ENCODE results near the gene SKI. TPM values are rescaled to one million over a fixed set of nuclear protein-coding genes. Genes with fewer than 3 reads are reported as not detected.

The SKI gene
- total RNA-seq, 2 donors from 2014 or later: 46.2 to 114 TPM

DNA sequence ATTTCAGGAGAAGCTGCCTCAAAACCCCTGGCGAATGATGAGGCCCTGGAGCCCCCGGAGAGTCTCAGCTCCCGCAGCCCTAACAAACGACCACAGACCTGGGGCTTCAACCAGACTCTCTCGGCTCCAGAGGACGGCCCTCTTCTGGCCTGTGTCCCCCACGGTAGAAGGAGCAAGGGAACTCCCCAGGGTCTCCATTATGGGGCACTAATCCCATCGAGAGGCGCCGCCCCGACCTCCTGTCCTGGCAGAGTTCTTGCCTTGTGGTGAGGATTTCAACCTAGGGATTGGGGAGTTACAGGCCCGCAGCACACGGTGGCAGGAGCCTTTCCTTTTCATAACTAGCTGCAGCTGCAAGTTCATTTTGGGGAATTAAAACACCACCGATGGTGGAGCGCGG lies 39.8 kb upstream of the SKI start:
- H3K4me1 ChIP-seq (replicated peaks): peaks cover 14% of the 10 kb centered on the region

DNA sequence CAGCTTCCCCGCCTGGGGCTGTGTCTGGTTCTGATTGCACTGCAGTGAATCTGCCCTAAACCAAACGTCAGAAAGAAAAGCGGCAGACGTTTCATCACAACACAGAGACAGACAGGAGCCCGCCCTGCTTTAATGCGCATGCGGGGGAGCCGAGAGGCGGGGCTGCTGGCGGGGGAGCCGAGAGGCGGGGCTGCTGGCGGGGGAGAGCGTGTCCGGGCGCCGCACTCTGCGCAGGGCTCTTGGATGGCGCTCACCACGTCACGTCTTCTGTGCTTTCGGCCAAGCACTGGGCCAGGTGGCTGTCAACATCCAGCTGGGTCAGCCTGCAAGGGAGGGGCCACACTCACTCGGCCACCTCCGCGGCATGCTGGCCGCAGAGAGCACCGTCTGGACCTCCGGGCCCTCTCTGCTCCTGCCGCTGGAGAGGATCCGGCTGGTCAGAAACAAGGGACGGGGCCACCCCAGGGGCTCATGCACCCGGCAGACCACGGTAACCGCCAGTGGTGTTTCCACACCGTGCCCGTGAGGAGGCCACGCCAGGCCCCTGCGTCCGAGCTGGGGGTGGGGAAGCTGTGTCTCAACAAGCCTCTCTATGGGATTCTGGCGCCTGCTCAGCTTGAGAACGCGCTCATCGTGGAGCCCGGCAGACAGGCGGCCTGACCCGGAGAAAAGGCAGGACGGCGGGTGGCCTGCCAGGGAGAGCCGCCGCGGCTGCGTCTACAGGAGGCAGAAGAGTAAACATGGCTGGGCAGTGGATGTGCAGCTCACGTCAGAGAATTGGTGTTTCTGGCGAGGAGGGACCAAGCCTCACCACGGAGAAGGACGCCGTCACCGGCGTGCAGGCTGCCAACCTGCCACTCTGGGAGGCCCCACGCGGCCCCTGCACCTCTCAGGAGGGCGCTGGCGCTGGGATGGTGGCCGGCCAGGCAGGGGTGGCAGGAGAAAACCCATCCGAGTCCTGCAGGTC lies 38.4 kb upstream of the SKI start:
- H3K36me3 ChIP-seq: no peaks in the 10 kb centered on the region
- no peaks in the 10 kb centered on the region for H3K9me3 ChIP-seq
- TF ChIP-seq POLR2AphosphoS5 (IDR thresholded peaks at IDR 0.05) (peak; percentile 94), POLR2A (IDR thresholded peaks at IDR 0.05) (peak; percentile 95)
- TF ChIP-seq, protein P1, sequence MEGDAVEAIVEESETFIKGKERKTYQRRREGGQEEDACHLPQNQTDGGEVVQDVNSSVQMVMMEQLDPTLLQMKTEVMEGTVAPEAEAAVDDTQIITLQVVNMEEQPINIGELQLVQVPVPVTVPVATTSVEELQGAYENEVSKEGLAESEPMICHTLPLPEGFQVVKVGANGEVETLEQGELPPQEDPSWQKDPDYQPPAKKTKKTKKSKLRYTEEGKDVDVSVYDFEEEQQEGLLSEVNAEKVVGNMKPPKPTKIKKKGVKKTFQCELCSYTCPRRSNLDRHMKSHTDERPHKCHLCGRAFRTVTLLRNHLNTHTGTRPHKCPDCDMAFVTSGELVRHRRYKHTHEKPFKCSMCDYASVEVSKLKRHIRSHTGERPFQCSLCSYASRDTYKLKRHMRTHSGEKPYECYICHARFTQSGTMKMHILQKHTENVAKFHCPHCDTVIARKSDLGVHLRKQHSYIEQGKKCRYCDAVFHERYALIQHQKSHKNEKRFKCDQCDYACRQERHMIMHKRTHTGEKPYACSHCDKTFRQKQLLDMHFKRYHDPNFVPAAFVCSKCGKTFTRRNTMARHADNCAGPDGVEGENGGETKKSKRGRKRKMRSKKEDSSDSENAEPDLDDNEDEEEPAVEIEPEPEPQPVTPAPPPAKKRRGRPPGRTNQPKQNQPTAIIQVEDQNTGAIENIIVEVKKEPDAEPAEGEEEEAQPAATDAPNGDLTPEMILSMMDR (IDR thresholded peaks at IDR 0.05): peak in 2 of 4 experiments; percentile 2 to 23
- intact Hi-C loops (cut with DNase I): loop anchor here (10.0 kb wide), 2 partner anchors 335 to 395 kb away; partner anchors contain the start of genes PANK4 and PRXL2B
- 10% methylated on average over 61 of the region's 65 CpGs for WGBS
- DNase-seq (ENCODE audit: low spot score): peak; percentile 97
- peak overlapping the region; percentile 95 to 96 for H3K27ac ChIP-seq
- no peaks in the 10 kb centered on the region for H3K27me3 ChIP-seq (replicated peaks; ENCODE audit: insufficient read depth)
- peaks cover 14% of the 10 kb centered on the region for H3K4me1 ChIP-seq (replicated peaks)
- peak overlapping the region; percentile 38 to 51 for H3K4me3 ChIP-seq

More for the DNA sequence above, 39.8 kb upstream of the SKI start:
- H3K27ac ChIP-seq: peak overlapping the region in 1 of 2 donors; percentile 96
- DNase-seq (ENCODE audit: low spot score): no peak
- no peak for TF ChIP-seq POLR2AphosphoS5 (IDR thresholded peaks at IDR 0.05)
- TF ChIP-seq POLR2A (IDR thresholded peaks at IDR 0.05): no peak
- TF ChIP-seq, protein P1 (IDR thresholded peaks at IDR 0.05): no peak
- no peak overlapping the region for H3K4me3 ChIP-seq
- H3K36me3 ChIP-seq: no peaks in the 10 kb centered on the region
- H3K9me3 ChIP-seq: no peaks in the 10 kb centered on the region
- WGBS: 94% methylated on average over 16 of the region's 16 CpGs
- H3K27me3 ChIP-seq (replicated peaks; ENCODE audit: insufficient read depth): no peaks in the 10 kb centered on the region
- intact Hi-C loops (cut with DNase I): no loop called here

DNA sequence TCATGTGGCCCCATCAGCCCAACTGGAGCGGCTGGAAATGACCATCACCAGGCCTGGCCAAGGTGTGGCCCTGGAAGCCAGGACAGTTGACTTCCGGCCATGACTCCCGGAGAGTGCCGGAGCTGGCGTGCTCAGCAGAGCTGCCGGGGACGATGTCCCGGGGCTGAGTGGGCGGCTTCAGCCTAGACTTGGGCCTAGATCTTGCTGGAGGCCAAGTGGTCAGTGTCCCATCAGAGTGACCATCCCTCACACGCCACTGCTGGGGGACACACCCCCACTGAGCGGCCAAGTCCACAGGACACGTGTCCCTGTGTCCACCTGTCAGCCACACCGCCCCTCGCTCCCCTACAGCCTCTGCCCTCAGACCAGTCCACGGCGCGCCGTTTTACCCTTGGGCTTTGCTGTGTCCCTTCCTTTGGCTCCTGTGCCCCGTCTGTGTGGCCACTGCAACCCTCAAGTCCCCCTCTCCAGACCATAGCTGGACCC lies 37.6 kb upstream of the SKI start:
- Histone ChIP-seq H3K4me1 (replicated peaks) (peaks cover 18% of the 10 kb centered on the region), H3K9me3 (no peaks in the 10 kb centered on the region), H3K27me3 (replicated peaks; ENCODE audit: insufficient read depth) (no peaks in the 10 kb centered on the region), H3K27ac (peak overlapping the region; percentile 95 to 96), H3K4me3 (peak overlapping the region; percentile 38 to 51), H3K36me3 (no peaks in the 10 kb centered on the region)
- WGBS: 71% methylated on average over 19 of the region's 19 CpGs
- DNase-seq (ENCODE audit: low spot score): no peak
- TF ChIP-seq POLR2A (IDR thresholded peaks at IDR 0.05): no peak
- no peak for TF ChIP-seq POLR2AphosphoS5 (IDR thresholded peaks at IDR 0.05)
- TF ChIP-seq, protein P1 (IDR thresholded peaks at IDR 0.05): no peak
- intact Hi-C loops (cut with DNase I): loop anchor here (10.0 kb wide), 2 partner anchors 334 to 394 kb away; partner anchors contain the start of genes PANK4 and PRXL2B

DNA sequence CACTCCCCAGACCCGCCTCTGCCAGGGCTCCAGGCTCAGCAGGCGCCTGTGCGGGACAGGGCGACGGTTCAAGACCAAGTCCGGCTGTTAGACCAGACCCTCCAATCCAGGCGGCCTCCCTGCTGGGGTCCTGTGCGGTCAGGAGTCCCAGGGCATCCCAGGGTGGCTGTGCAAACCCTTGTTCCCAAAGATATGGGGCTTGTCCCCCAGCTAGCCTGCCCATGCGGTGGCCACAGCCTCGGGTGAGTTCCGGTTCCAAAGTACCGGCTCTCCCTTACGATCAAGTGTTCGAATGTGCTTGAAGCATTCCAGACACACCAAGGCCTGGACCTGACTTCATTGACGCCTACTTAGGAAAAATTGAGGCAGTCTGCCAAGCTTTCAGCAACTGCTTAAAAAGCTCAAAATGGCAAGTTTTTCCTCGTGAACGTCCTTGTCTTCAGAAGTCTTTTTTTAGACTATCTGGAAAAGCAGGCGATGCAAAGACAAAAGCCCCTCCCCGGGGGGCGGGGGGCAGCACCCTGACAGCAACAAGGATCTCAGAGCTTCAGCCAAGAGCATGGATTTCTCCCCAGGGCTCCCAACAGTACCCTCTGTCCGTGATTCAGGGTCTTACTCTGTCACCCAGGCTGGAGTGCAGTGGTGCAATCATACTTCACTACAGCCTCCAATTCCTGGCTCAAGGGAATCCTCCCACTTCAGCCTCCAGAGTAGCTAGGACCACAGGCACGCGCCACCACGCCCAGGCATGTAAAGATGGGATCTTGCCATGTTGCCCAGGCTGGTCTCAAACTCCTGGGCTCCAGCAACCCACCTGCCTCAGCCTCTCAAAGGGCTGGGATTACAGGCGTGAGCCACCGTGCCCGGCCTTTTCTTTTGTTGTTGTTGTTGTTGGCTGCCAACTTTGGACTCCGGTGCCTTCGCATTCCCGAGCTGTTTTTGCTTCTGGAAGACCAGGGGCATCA lies 35.8 kb upstream of the SKI start:
- H3K27ac ChIP-seq: peak overlapping the region; percentile 61 to 96
- intact Hi-C loops (cut with DNase I): loop anchor here (10.0 kb wide), 2 partner anchors 332 to 392 kb away; partner anchors contain the start of genes PANK4 and PRXL2B
- no peaks in the 10 kb centered on the region for H3K9me3 ChIP-seq
- no peaks in the 10 kb centered on the region for H3K27me3 ChIP-seq (replicated peaks; ENCODE audit: insufficient read depth)
- H3K4me3 ChIP-seq: no peak overlapping the region
- TF ChIP-seq POLR2A (IDR thresholded peaks at IDR 0.05) (no peak), POLR2AphosphoS5 (IDR thresholded peaks at IDR 0.05) (no peak)
- TF ChIP-seq, protein P1 (IDR thresholded peaks at IDR 0.05): no peak
- WGBS: 58% methylated on average over 30 of the region's 30 CpGs
- H3K36me3 ChIP-seq: no peaks in the 10 kb centered on the region
- H3K4me1 ChIP-seq (replicated peaks): peaks cover 19% of the 10 kb centered on the region
- DNase-seq (ENCODE audit: low spot score): no peak

Data from prostate gland (tissue), 2 donors.